IPS-15b (cell line): ENCODE data around the gene LCE1F.

Source experiments
- H3K27me3 ChIP-seq: one replicate; pipeline ENCODE4 v1.6.1; 2013; ENCODE audit warnings: low read length; ENCODE audit not compliant: control insufficient read depth, insufficient read depth
- H3K36me3 ChIP-seq: one replicate; pipeline ENCODE4 v1.6.1; 2013; ENCODE audit warnings: low read length; ENCODE audit not compliant: control insufficient read depth, insufficient read depth
- H3K4me1 ChIP-seq: one replicate; pipeline ENCODE4 v1.6.1; 2013; ENCODE audit warnings: mild to moderate bottlenecking, low read length; ENCODE audit not compliant: control insufficient read depth, insufficient read depth
- H3K4me3 ChIP-seq: one replicate; pipeline ENCODE4 v1.5.1; 2013; ENCODE audit warnings: low read depth, low read length
- H3K9ac ChIP-seq: one replicate; pipeline ENCODE4 v1.6.1; 2013; ENCODE audit warnings: low read depth, mild to moderate bottlenecking, low read length
- H3K9me3 ChIP-seq: one replicate; pipeline ENCODE4 v1.6.1; 2013; ENCODE audit warnings: mild to moderate bottlenecking, low read length; ENCODE audit not compliant: control insufficient read depth, insufficient read depth

The LCE1F gene

GRCh38 chr1:152774875-152775274 lies at the start of gene LCE1F:
LCE1F (plus strand) TSS chr1:152775140; CDS start chr1:152776372, 1,232 bp downstream.
- H3K4me1 ChIP-seq: no peaks in the 10 kb centered on the region
- H3K9ac ChIP-seq: no peak within 1 kb of the TSS
- peaks cover 14% of the 10 kb centered on the region for H3K9me3 ChIP-seq
- no peaks in the 10 kb centered on the region for H3K36me3 ChIP-seq
- no peaks in the 10 kb centered on the region for H3K27me3 ChIP-seq
- H3K4me3 ChIP-seq: no peak within 1 kb of the TSS

- H3K4me3 ChIP-seq: no peak overlapping the region
- no peaks in the 10 kb centered on the region for H3K4me1 ChIP-seq
- H3K27me3 ChIP-seq: no peaks in the 10 kb centered on the region
- H3K9me3 ChIP-seq: peaks cover 13% of the 10 kb centered on the region
- H3K36me3 ChIP-seq: no peaks in the 10 kb centered on the region
- H3K9ac ChIP-seq: no peak overlapping the region
These were observed 49.7 kb upstream of the LCE1F start for GRCh38 chr1:152725261-152725660.

GRCh38 chr1:152728986-152729385 lies 46.0 kb upstream of the LCE1F start:
- H3K36me3 ChIP-seq: no peaks in the 10 kb centered on the region
- no peaks in the 10 kb centered on the region for H3K27me3 ChIP-seq
- peaks cover 7% of the 10 kb centered on the region for H3K9me3 ChIP-seq
- no peak overlapping the region for H3K9ac ChIP-seq
- H3K4me1 ChIP-seq: no peaks in the 10 kb centered on the region
- H3K4me3 ChIP-seq: no peak overlapping the region

GRCh38 chr1:152735648-152736047 lies 39.3 kb upstream of the LCE1F start:
- no peaks in the 10 kb centered on the region for H3K4me1 ChIP-seq
- no peaks in the 10 kb centered on the region for H3K27me3 ChIP-seq
- no peak overlapping the region for H3K4me3 ChIP-seq
- H3K9me3 ChIP-seq: peaks cover 8% of the 10 kb centered on the region
- no peak overlapping the region for H3K9ac ChIP-seq
- no peaks in the 10 kb centered on the region for H3K36me3 ChIP-seq

- Histone ChIP-seq H3K36me3 (no peaks in the 10 kb centered on the region), H3K9me3 (peaks cover 13% of the 10 kb centered on the region), H3K27me3 (no peaks in the 10 kb centered on the region), H3K4me1 (no peaks in the 10 kb centered on the region), H3K4me3 (no peak overlapping the region), H3K9ac (no peak overlapping the region)
These were observed 36.9 kb upstream of the LCE1F start for GRCh38 chr1:152737997-152738396.

GRCh38 chr1:152739841-152740240 lies 35.1 kb upstream of the LCE1F start:
- H3K4me3 ChIP-seq: no peak overlapping the region
- no peak overlapping the region for H3K9ac ChIP-seq
- H3K4me1 ChIP-seq: no peaks in the 10 kb centered on the region
- H3K27me3 ChIP-seq: no peaks in the 10 kb centered on the region
- H3K36me3 ChIP-seq: no peaks in the 10 kb centered on the region
- H3K9me3 ChIP-seq: peaks cover 13% of the 10 kb centered on the region

- Histone ChIP-seq H3K4me1 (no peaks in the 10 kb centered on the region), H3K36me3 (no peaks in the 10 kb centered on the region), H3K4me3 (no peak overlapping the region), H3K27me3 (no peaks in the 10 kb centered on the region), H3K9ac (no peak overlapping the region), H3K9me3 (peaks cover 10% of the 10 kb centered on the region)
These were observed 33.3 kb upstream of the LCE1F start for GRCh38 chr1:152741656-152742055.

- H3K9me3 ChIP-seq: peaks cover 14% of the 10 kb centered on the region
- no peaks in the 10 kb centered on the region for H3K27me3 ChIP-seq
- H3K4me1 ChIP-seq: no peaks in the 10 kb centered on the region
These were observed 31.4 kb upstream of the LCE1F start for GRCh38 chr1:152743371-152744145.

GRCh38 chr1:152745289-152745704 lies 29.6 kb upstream of the LCE1F start:
- H3K27me3 ChIP-seq: no peaks in the 10 kb centered on the region
- H3K9ac ChIP-seq: no peak overlapping the region
- no peaks in the 10 kb centered on the region for H3K4me1 ChIP-seq
- H3K36me3 ChIP-seq: no peaks in the 10 kb centered on the region
- no peak overlapping the region for H3K4me3 ChIP-seq
- peaks cover 12% of the 10 kb centered on the region for H3K9me3 ChIP-seq

More at GRCh38 chr1:152743371-152744145, 31.4 kb upstream of the LCE1F start:
- H3K36me3 ChIP-seq: no peaks in the 10 kb centered on the region
- no peak overlapping the region for H3K9ac ChIP-seq
- no peak overlapping the region for H3K4me3 ChIP-seq

- Histone ChIP-seq H3K36me3 (no peaks in the 10 kb centered on the region), H3K4me3 (no peak overlapping the region), H3K9ac (no peak overlapping the region), H3K4me1 (no peaks in the 10 kb centered on the region), H3K9me3 (peaks cover 12% of the 10 kb centered on the region), H3K27me3 (no peaks in the 10 kb centered on the region)
These were observed 29.0 kb upstream of the LCE1F start for GRCh38 chr1:152745765-152746444.

GRCh38 chr1:152747831-152748230 lies 27.1 kb upstream of the LCE1F start:
- Histone ChIP-seq H3K4me3 (no peak overlapping the region), H3K4me1 (no peaks in the 10 kb centered on the region), H3K36me3 (no peaks in the 10 kb centered on the region), H3K27me3 (no peaks in the 10 kb centered on the region), H3K9ac (no peak overlapping the region), H3K9me3 (peaks cover 7% of the 10 kb centered on the region)

GRCh38 chr1:152752225-152752624 lies 22.7 kb upstream of the LCE1F start:
- no peaks in the 10 kb centered on the region for H3K4me1 ChIP-seq
- no peaks in the 10 kb centered on the region for H3K36me3 ChIP-seq
- no peak overlapping the region for H3K9ac ChIP-seq
- H3K9me3 ChIP-seq: peaks cover 14% of the 10 kb centered on the region
- no peak overlapping the region for H3K4me3 ChIP-seq
- H3K27me3 ChIP-seq: no peaks in the 10 kb centered on the region
